ENCODE data around the gene HEPACAM. TPM values are rescaled to one million over a fixed set of nuclear protein-coding genes. Genes with fewer than 3 reads are reported as not detected.

HEPACAM gene
- total RNA-seq, 1 donor from 2014 or later: under 0.01 TPM

DNA sequence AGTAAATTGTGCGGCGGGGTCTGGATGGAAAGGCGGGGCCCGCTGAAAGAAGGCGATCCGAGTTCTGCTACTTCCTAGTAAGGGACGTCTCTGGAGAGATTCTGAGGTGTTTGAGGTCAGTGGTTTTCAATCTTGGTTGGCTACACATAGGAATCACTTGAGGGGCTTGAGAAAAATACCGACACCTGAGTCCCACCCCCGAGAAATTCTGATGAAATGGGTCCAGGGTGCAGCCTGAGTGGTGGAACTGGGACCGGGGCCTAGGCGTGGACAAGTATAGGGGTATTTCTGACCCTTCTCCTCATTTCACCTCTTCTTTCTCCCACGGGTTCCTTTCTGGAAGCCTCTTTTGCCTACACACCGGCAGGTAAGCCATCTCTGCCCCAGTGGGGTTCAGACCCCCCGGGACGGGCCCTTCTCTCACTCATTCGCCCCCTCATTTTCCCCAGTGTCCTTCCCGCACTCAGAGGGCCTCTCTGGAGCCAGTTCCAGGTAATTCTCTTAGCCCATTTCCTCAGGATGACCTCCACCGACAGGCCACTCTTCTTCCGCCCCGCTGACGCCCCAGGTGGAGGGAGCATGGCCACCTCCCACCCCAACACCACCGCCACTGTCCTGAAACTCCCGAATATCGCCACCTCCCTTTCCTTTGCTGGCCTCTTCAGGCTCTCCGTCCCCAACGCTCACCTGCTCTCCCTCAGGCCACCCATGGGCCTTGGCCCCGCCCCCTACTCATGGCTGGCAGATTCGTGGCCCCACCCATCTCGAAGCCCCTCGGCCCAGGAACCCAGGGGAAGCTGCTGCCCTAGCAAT, 58.8 kb downstream of the HEPACAM start:
- peak overlapping the region; percentile 68 for H3K4me3 ChIP-seq (ENCODE audit: low read depth, low read length)
- TF ChIP-seq CTCF (conservative IDR thresholded peaks at IDR 0.05; ENCODE audit: low read depth, low read length): no peak
- DNase-seq (ENCODE audit: low read depth): no peak

DNA sequence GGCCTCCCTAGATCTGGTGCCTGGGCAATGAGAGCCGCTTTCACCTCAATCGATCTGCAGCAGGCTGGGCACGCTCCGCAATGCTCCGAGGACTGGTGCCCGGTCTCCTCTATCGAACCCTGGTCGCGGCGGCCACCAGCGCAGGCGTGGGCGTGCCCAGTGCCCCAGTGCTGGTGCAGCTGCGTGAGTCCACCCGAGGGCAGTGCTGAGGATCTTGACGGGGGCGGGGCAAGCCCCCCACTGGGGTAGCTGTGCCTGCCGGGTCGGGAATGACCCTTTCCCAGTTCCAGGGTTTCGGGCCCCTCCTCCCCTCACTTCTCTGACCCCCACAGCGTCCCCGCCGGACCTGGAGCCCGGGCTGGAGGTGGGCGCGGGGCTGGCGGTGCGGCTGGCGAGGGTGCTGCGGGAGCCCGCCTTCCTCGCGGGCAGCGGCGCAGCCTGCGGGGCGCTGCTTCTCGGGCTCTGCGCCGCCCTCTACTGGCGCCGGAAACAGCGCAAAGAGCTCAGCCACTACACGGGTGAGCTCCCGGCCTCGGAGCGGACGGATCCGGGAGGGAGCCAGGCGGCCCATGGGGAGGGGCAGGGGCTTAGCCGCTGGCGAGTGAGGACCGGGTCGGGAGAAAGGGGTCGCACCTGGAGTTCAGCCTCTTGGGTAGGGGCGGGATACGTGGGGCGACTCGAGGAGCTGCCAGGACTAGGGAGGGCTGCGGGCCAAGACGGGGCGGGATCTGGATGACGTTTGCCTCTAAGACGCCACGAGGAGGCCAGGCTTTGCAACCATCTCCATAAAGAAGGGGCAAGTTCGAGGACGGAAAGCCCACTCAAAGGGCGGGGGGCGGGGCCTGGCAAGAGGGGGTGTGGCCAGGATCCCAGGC, 59.7 kb downstream of the HEPACAM start:
- peak overlapping the region; percentile 68 for H3K4me3 ChIP-seq (ENCODE audit: low read depth, low read length)
- DNase-seq (ENCODE audit: low read depth): peak; percentile 39
- TF ChIP-seq CTCF (conservative IDR thresholded peaks at IDR 0.05; ENCODE audit: low read depth, low read length): peak; percentile 69

DNA sequence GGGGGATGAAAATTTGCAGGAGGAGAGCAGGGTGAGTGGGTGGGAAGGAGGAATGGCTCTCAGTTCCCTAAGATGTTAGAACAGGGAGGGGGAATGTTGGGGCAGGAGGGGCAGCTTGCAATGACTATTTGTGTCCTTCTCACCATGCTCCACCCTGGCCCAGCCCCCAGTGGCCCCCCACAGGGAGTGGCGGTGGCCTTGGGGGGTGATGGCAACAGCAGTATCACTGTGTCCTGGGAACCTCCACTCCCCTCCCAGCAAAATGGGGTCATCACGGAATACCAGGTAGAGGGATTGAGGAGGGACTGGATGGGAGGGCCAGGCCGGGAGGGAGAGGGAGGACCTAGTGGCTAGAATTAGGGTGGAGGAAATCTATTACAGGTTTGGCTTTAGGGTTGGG, 60.4 kb downstream of the HEPACAM start:
- H3K4me3 ChIP-seq (ENCODE audit: low read depth, low read length): peak overlapping the region; percentile 68
- TF ChIP-seq CTCF (conservative IDR thresholded peaks at IDR 0.05; ENCODE audit: low read depth, low read length): no peak
- DNase-seq (ENCODE audit: low read depth): no peak

DNA sequence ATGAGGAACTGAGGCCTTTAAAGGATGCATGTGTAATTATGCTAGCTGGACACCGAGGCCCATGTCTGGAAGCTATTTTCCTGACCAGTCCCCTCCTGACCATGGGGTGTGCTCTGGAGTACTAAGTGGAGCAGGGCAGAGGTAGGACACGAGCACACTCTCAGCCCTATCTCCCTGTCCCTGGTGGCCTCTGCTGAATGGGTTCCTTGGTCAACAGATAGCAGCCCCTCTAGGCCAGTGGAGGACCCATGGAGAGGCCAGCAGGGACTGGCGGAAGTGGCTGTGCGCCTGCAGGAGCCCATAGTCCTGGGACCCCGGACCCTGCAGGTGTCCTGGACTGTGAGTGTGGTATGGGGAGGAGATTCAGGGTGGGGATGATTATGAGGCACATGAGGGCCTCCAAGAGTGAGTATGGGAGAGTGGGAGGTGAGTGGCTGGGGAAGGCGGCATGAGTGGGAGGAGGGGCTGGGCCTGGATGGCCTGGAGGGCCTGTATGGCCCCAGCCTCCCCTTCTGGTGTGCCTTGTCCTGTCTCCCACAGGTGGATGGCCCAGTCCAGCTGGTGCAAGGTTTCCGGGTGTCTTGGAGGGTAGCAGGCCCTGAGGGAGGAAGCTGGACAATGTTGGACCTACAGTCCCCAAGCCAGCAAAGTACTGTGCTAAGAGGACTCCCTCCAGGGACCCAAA, 61.1 kb downstream of the HEPACAM start:
- DNase-seq (ENCODE audit: low read depth): no peak
- no peak for TF ChIP-seq CTCF (conservative IDR thresholded peaks at IDR 0.05; ENCODE audit: low read depth, low read length)
- H3K4me3 ChIP-seq (ENCODE audit: low read depth, low read length): no peak overlapping the region

DNA sequence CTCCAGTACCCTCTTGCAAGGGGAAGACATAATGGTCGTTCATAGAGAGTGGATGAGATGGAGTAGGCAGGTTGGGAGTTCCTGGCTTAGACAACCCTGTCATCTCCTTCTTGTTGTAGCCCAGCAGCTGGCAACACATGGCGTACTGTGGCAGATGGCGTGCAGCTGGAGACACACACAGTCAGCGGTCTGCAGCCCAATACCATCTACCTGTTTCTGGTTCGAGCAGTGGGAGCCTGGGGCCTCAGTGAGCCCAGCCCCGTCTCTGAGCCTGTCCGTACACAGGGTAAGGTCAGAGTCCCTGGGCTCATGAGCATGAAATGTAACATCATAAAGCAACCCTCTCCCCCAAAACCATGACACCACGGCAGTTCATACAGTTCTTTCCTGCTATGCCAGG, 61.9 kb downstream of the HEPACAM start:
- TF ChIP-seq CTCF (conservative IDR thresholded peaks at IDR 0.05; ENCODE audit: low read depth, low read length): no peak

DNA sequence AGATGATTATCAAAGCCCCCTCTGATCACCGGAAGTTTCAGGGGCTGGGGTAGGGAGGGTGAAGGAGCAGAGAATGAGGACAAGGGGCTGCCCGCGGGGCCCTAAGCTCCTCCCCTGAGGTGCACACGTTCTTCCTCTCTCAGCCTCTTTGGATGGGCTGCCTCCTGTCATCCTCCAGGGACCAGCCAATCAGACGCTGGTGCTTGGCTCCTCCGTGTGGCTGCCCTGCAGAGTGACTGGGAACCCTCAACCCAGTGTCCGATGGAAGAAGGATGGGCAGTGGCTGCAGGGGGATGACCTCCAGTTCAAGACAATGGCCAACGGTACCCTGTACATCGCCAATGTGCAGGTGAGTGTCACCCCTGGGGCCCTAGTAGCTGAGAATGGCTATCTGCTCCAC, 63.1 kb downstream of the HEPACAM start:
- DNase-seq (ENCODE audit: low read depth): no peak
- no peak for TF ChIP-seq CTCF (conservative IDR thresholded peaks at IDR 0.05; ENCODE audit: low read depth, low read length)
- no peak overlapping the region for H3K4me3 ChIP-seq (ENCODE audit: low read depth, low read length)

More for the DNA sequence above, 61.9 kb downstream of the HEPACAM start:
- H3K4me3 ChIP-seq (ENCODE audit: low read depth, low read length): no peak overlapping the region
- DNase-seq (ENCODE audit: low read depth): no peak
